BJ (cell line): ENCODE measurements around the gene CYP51A1. TPM values are rescaled to one million over a fixed set of nuclear protein-coding genes. Genes with fewer than 3 reads are reported as not detected.
"Not testable (repeated sequence)": the region's sequence is repeated elsewhere in the genome, so short reads cannot be mapped to it uniquely, and the experiment has no call there.

ENCODE experiments used
- CTCF ChIA-PET: fragments of 350-600 bp; formaldehyde crosslinking; extraction: SDS; loops from one replicate; lab custom pipeline; 2021; ENCODE audit warnings: antibody characterized with exemption, inconsistent platforms; lab: Yijun Ruan, JAX
- POLR2A ChIA-PET: fragments of 300-600 bp; sonication (Branson Sonifier 250); formaldehyde crosslinking; extraction: SDS; loops from one replicate; lab custom pipeline; 2021; ENCODE audit warnings: antibody characterized with exemption; lab: Charles Lee
- DNase-seq: peaks from one replicate; pipeline ENCODE4 v3.0.0-alpha.2; 2011; ENCODE audit warnings: low read depth
- H3K27me3 ChIP-seq: 2 replicates; pipeline ENCODE4 v1.6.0; 2011; ENCODE audit warnings: low read length; ENCODE audit not compliant: control insufficient read depth, insufficient read depth
- H3K36me3 ChIP-seq: 2 replicates; pipeline ENCODE4 v1.5.1; 2011; ENCODE audit warnings: low read length; ENCODE audit not compliant: control insufficient read depth, insufficient read depth
- H3K4me3 ChIP-seq: 2 replicates; pipeline ENCODE4 v1.5.1; 2011; ENCODE audit warnings: low read depth, mild to moderate bottlenecking, control low read depth, low read length
- polyA plus RNA-seq: library from polyadenylated mRNA; depleted of rRNA; stranded (reverse); fragments of >200 nt; gene quantifications from 2 replicates; pipeline ENCODE4 v1.2.3, GENCODE V29; 2011
- TF ChIP-seq, protein P1 (sequence below): IDR thresholded peaks from 2 replicates; pipeline ENCODE4 v1.5.1; 2011; ENCODE audit warnings: low read depth, mild to moderate bottlenecking, control low read depth, inconsistent platforms, low read length, moderate library complexity; ENCODE audit not compliant: insufficient read depth

The CYP51A1 gene
- polyA plus RNA-seq, 1 experiment: 2.2 TPM

DNA sequence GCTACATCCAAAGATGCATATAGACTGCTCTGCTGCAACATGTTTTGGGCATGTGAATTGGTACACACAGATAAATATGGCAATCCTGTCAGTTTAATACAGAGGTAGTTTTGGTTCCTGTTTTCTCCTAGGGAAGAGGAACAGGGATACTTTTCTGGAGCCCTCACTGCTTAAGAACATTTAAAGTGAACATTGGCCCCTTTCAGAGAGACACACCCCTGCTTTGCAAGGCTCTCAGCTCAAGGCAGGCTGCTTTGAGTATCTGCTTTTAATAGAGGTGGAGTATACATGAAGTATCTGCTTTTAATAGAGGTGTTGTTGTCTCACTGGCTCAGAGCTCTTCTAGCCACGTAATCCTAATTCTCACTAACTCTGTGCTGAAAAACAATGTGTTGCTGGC, 38.9 kb downstream of the CYP51A1 start:
- no peak overlapping the region for H3K4me3 ChIP-seq
- TF ChIP-seq, protein P1, sequence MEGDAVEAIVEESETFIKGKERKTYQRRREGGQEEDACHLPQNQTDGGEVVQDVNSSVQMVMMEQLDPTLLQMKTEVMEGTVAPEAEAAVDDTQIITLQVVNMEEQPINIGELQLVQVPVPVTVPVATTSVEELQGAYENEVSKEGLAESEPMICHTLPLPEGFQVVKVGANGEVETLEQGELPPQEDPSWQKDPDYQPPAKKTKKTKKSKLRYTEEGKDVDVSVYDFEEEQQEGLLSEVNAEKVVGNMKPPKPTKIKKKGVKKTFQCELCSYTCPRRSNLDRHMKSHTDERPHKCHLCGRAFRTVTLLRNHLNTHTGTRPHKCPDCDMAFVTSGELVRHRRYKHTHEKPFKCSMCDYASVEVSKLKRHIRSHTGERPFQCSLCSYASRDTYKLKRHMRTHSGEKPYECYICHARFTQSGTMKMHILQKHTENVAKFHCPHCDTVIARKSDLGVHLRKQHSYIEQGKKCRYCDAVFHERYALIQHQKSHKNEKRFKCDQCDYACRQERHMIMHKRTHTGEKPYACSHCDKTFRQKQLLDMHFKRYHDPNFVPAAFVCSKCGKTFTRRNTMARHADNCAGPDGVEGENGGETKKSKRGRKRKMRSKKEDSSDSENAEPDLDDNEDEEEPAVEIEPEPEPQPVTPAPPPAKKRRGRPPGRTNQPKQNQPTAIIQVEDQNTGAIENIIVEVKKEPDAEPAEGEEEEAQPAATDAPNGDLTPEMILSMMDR: no peak
- CTCF ChIA-PET: interaction anchor here (1.4 to 1.9 kb wide), 3 partner anchors 8 to 38 kb away, joined by 5 to 6 read pairs (median 5); no protein-coding TSS in a partner anchor

GRCh38 chr7:92092210-92092609, 42.1 kb downstream of the CYP51A1 start:
- TF ChIP-seq, protein P1: no peak
- Histone ChIP-seq H3K36me3 (peaks cover 4% of the 10 kb centered on the region; the same call in 1 of the 2 replicates), H3K27me3 (no peaks in the 10 kb centered on the region), H3K4me3 (no peak overlapping the region)
- no peak for DNase-seq
- POLR2A ChIA-PET: no interaction called here
- CTCF ChIA-PET: no interaction called here

More for the DNA sequence above, 38.9 kb downstream of the CYP51A1 start:
- H3K27me3 ChIP-seq: no peaks in the 10 kb centered on the region
- DNase-seq: no peak
- H3K36me3 ChIP-seq: peaks cover 6% of the 10 kb centered on the region
- POLR2A ChIA-PET: interaction anchor here (0.6 kb wide), 1 partner anchor 8 kb away, joined by 5 read pairs; no protein-coding TSS in a partner anchor

DNA sequence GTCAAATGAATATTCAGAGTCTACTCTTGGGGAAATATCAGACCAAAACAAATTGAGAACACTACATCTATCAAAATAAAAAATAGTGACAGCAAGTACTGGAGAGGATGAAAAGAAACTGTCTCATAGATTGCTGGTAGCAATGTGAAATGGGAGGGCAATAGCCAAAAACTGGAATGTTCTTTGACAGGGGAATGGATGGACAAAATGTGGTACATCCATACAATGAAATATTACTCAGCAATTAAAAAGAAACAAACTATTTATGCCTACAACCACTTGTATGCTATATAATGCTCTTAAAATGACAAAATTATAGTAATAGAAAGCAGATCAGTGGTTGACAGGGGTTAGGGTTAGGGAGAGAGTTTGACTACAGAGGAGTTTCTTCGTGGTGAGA, 46.0 kb downstream of the CYP51A1 start:
- POLR2A ChIA-PET: no interaction called here
- H3K27me3 ChIP-seq: no peaks in the 10 kb centered on the region
- H3K36me3 ChIP-seq: 0 out of 2 replicates have a peak, but pooled peaks cover 2% of the 10 kb centered on the region
- CTCF ChIA-PET: no interaction called here
- no peak overlapping the region for H3K4me3 ChIP-seq
- DNase-seq: no peak
- TF ChIP-seq, protein P1: no peak

DNA sequence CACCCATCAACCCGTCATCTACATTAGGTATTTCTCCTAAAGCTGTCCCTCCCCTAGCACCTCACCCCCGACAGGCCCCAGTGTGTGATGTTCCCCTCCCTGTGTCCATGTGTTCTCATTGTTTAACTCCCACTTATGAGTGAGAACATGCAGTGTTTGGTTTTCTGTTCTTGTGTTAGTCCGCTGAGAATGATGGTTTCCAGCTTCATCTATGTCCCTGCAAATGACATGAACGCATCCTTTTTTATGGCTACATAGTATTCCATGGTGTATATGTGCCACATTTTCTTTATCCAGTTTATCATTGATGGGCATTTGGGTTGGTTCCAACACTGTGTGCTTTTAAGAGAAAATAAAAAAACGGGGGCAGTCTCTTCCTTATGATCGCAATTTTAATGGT, 50.4 kb downstream of the CYP51A1 start:
- H3K4me3 ChIP-seq, CTCF ChIA-PET, H3K36me3 ChIP-seq, DNase-seq, POLR2A ChIA-PET, H3K27me3 ChIP-seq: not testable (repeated sequence)

- TF ChIP-seq, protein P1: no peak
- Histone ChIP-seq H3K36me3 (no peaks in the 10 kb centered on the region; the same call in 1 of the 2 replicates), H3K4me3 (no peak overlapping the region), H3K27me3 (no peaks in the 10 kb centered on the region)
- POLR2A ChIA-PET: no interaction called here
- no peak for DNase-seq
- CTCF ChIA-PET: no interaction called here
Measured at GRCh38 chr7:92076509-92076908, 57.8 kb downstream of the CYP51A1 start.

- Histone ChIP-seq H3K4me3 (no peak overlapping the region), H3K27me3 (no peaks in the 10 kb centered on the region), H3K36me3 (no peaks in the 10 kb centered on the region; the same call in 1 of the 2 replicates)
- TF ChIP-seq, protein P1: no peak
- ChIA-PET POLR2A (no interaction called here), CTCF (no interaction called here)
- DNase-seq: no peak
Measured at GRCh38 chr7:92075455-92076158, 58.7 kb downstream of the CYP51A1 start.
